T-cell (primary cell): ENCODE data around the gene ADCY5. TPM values are rescaled to one million over a fixed set of nuclear protein-coding genes. Genes with fewer than 3 reads are reported as not detected.

ENCODE experiments used
- ATAC-seq, 4 experiments: fragments of 200-7000 bp in 3 of 4; fragments of 150-1000 bp in 1 of 4; cut with Tn5 transposase; replicated peaks in 1 of 4; 1 replicate in 3 of 4; 2 replicates in 1 of 4; pipeline ENCODE4 v1.10.0; 2021; ENCODE audit warnings: moderate library complexity in 3 of 4, mild to moderate bottlenecking in 2 of 4, moderate number of reproducible peaks in 1 of 4
- CTCF ChIA-PET, 2 donors: fragments of 300-600 bp; sonication (Branson Sonifier 250); formaldehyde crosslinking; loops; one replicate each; lab custom pipeline; 2022; ENCODE audit warnings: antibody characterized with exemption in 2 of 2; lab: Charles Lee
- POLR2A ChIA-PET, 2 donors: fragments of 300-600 bp; sonication (Branson Sonifier 250); formaldehyde crosslinking; loops; one replicate each; lab custom pipeline; 2022; ENCODE audit warnings: antibody characterized with exemption in 2 of 2; lab: Charles Lee
- DNase-seq, 35 experiments: peaks; one replicate each; pipeline versions ENCODE4 v3.0.0 to v3.0.0-alpha.2; 2013 to 2023
- H3K27ac ChIP-seq: one replicate; pipeline ENCODE4 v1.5.1; 2013; ENCODE audit warnings: low read length
- H3K27me3 ChIP-seq, 2 experiments: replicated peaks in 1 of 2; 1 replicate in 1 of 2; 2 replicates in 1 of 2; pipeline versions ENCODE4 v1.6.1 to v1.7.0; 2013; ENCODE audit warnings: low read length in 1 of 2, mixed read lengths in 1 of 2; ENCODE audit not compliant: control insufficient read depth in 2 of 2, insufficient read depth in 2 of 2; ENCODE audit errors: extremely low read depth in 1 of 2
- H3K36me3 ChIP-seq, 2 donors: 1 replicate in 1 of 2; 2 replicates in 1 of 2; pipeline versions ENCODE4 v1.6.1 to v1.7.0; 2013; ENCODE audit warnings: low read length in 1 of 2; ENCODE audit not compliant: control insufficient read depth in 2 of 2, insufficient read depth in 1 of 2; ENCODE audit errors: extremely low read depth in 1 of 2
- H3K4me1 ChIP-seq, 2 experiments: 1 replicate in 1 of 2; 2 replicates in 1 of 2; pipeline versions ENCODE4 v1.6.1 to v1.7.0; 2013; ENCODE audit warnings: low read length in 2 of 2, mixed read lengths in 1 of 2; ENCODE audit not compliant: insufficient read depth in 2 of 2, control insufficient read depth in 1 of 2; ENCODE audit errors: extremely low read depth in 1 of 2
- H3K4me3 ChIP-seq, 2 donors: 1 replicate in 1 of 2; 2 replicates in 1 of 2; pipeline versions ENCODE4 v1.5.1 to v1.7.0; 2013; ENCODE audit warnings: mild to moderate bottlenecking in 2 of 2, low read length in 1 of 2, moderate library complexity in 1 of 2; ENCODE audit not compliant: control insufficient read depth in 1 of 2; ENCODE audit errors: extremely low read depth in 1 of 2
- H3K9me3 ChIP-seq: 2 replicates; pipeline ENCODE4 v1.7.0; 2013
- H3K27ac Mint-ChIP-seq, 2 donors: one replicate each; pipeline ENCODE4 v1.8.0; 2020 to 2021; ENCODE audit warnings: mild to moderate bottlenecking in 2 of 2, mixed read lengths in 2 of 2
- H3K27me3 Mint-ChIP-seq, 2 donors: one replicate each; pipeline ENCODE4 v1.8.0; 2021 to 2022; ENCODE audit warnings: mixed read lengths in 2 of 2
- H3K36me3 Mint-ChIP-seq: one replicate; pipeline ENCODE4 v1.8.0; 2021; ENCODE audit warnings: mixed read lengths
- H3K4me1 Mint-ChIP-seq, 3 donors: one replicate each; pipeline ENCODE4 v1.8.0; 2020 to 2022; ENCODE audit warnings: mixed read lengths in 3 of 3, mild to moderate bottlenecking in 1 of 3
- H3K4me3 Mint-ChIP-seq, 3 donors: one replicate each; pipeline ENCODE4 v1.8.0; 2020 to 2022; ENCODE audit warnings: mild to moderate bottlenecking in 3 of 3, mixed read lengths in 3 of 3, moderate library complexity in 3 of 3
- H3K9me3 Mint-ChIP-seq, 3 donors: one replicate each; pipeline ENCODE4 v1.8.0; 2020 to 2022; ENCODE audit warnings: mixed read lengths in 3 of 3
- WGBS: methylation state at CpG from one replicate; pipeline ENCODE4 v1.1.5; 2013; ENCODE audit warnings: missing lambda C conversion rate; ENCODE audit not compliant: insufficient coverage; 5-methylcytosine and 5-hydroxymethylcytosine counted together
- total RNA-seq, 35 experiments: library from RNA in 6 of 35; stranded (reverse) in 6 of 35; fragments of 120-200 nt in 1 of 35; gene quantifications; one replicate each; pipeline versions ENCODE4 v1.2.1 to v1.2.4 and lab custom pipeline; 2013 to 2026

The ADCY5 gene
- total RNA-seq, 5 donors from 2014 or later (not counting 1 experiment from before 2014, with no cell fraction given), result 0.23 TPM; not detected in 4

GRCh38 chr3:123486460-123486859 is 37.6 kb upstream of the ADCY5 start:
- no peak for ATAC-seq
- ChIA-PET CTCF (no interaction called here), POLR2A (no interaction called here)
- Histone ChIP-seq H3K4me1 (no peaks in the 10 kb centered on the region), H3K4me3 (no peak overlapping the region), H3K9me3 (no peaks in the 10 kb centered on the region), H3K27me3 (peaks cover 0 to 7% of the 10 kb centered on the region in 2 experiments), H3K36me3 (peaks cover 0 to 7% of the 10 kb centered on the region in 2 donors), H3K27ac (no peak overlapping the region)
- Mint-ChIP-seq H3K36me3 (peaks cover 5% of the 10 kb centered on the region), H3K27ac (no peak overlapping the region), H3K4me1 (no peaks in the 10 kb centered on the region), H3K9me3 (no peaks in the 10 kb centered on the region), H3K4me3 (no peak overlapping the region), H3K27me3 (peaks cover 4% of the 10 kb centered on the region in 2 donors)
- WGBS, result no CpG with 5 or more reads among the region's 7 CpGs
- no peak for DNase-seq

- POLR2A ChIA-PET, result no interaction called here
These were observed 36.7 kb upstream of the ADCY5 start for GRCh38 chr3:123485551-123485950.

GRCh38 chr3:123483146-123483545 is 34.3 kb upstream of the ADCY5 start:
- no peak overlapping the region for H3K4me3 Mint-ChIP-seq
- Histone ChIP-seq H3K9me3 (no peaks in the 10 kb centered on the region), H3K36me3 (no peaks in the 10 kb centered on the region), H3K4me3 (no peak overlapping the region), H3K27ac (no peak overlapping the region), H3K4me1 (no peaks in the 10 kb centered on the region), H3K27me3 (peaks cover 0 to 17% of the 10 kb centered on the region in 2 experiments)
- no peaks in the 10 kb centered on the region for H3K9me3 Mint-ChIP-seq
- ChIA-PET POLR2A (no interaction called here), CTCF (no interaction called here)
- no peak overlapping the region for H3K27ac Mint-ChIP-seq
- H3K4me1 Mint-ChIP-seq, result no peaks in the 10 kb centered on the region
- H3K36me3 Mint-ChIP-seq, result no peaks in the 10 kb centered on the region
- WGBS, result 92% methylated on average over 6 of the region's 6 CpGs
- no peak for DNase-seq
- H3K27me3 Mint-ChIP-seq, result peaks cover 14 to 19% of the 10 kb centered on the region in 2 donors
- no peak for ATAC-seq

More at GRCh38 chr3:123485551-123485950, 36.7 kb upstream of the ADCY5 start:
- DNase-seq (no peak), ATAC-seq (no peak)
- Mint-ChIP-seq H3K4me1 (no peaks in the 10 kb centered on the region), H3K36me3 (no peaks in the 10 kb centered on the region), H3K9me3 (no peaks in the 10 kb centered on the region), H3K27me3 (peaks cover 8 to 9% of the 10 kb centered on the region in 2 donors), H3K27ac (no peak overlapping the region), H3K4me3 (no peak overlapping the region)
- no peak overlapping the region for H3K4me3 ChIP-seq
- H3K27me3 ChIP-seq, result peaks cover 0 to 9% of the 10 kb centered on the region in 2 experiments
- no peak overlapping the region for H3K27ac ChIP-seq
- 87% methylated on average over 3 of the region's 4 CpGs for WGBS
- H3K36me3 ChIP-seq, result peaks cover 0 to 3% of the 10 kb centered on the region in 2 donors
- no peaks in the 10 kb centered on the region for H3K9me3 ChIP-seq
- H3K4me1 ChIP-seq, result no peaks in the 10 kb centered on the region
- CTCF ChIA-PET, result interaction anchor here in 1 of 2 donors (0.7 kb wide), 1 partner anchor 122 kb away, joined by 3 read pairs; no protein-coding TSS in a partner anchor

- no peak overlapping the region for H3K4me3 ChIP-seq
- DNase-seq, result no peak
- CTCF ChIA-PET, result interaction anchor here in 1 of 2 donors (0.6 kb wide), 1 partner anchor 842 kb away, joined by 5 read pairs; no protein-coding TSS in a partner anchor
- no peaks in the 10 kb centered on the region for H3K36me3 ChIP-seq
- Mint-ChIP-seq H3K27me3 (peaks cover 19 to 27% of the 10 kb centered on the region in 2 donors), H3K27ac (no peak overlapping the region), H3K4me3 (no peak overlapping the region), H3K9me3 (no peaks in the 10 kb centered on the region), H3K4me1 (no peaks in the 10 kb centered on the region), H3K36me3 (no peaks in the 10 kb centered on the region)
- no peak for ATAC-seq
- H3K27me3 ChIP-seq, result peaks cover 0 to 18% of the 10 kb centered on the region in 2 experiments
- POLR2A ChIA-PET, result no interaction called here
- H3K9me3 ChIP-seq, result no peaks in the 10 kb centered on the region
- WGBS, result 93% methylated on average over 2 of the region's 12 CpGs
- no peak overlapping the region for H3K27ac ChIP-seq
- no peaks in the 10 kb centered on the region for H3K4me1 ChIP-seq
These were observed 33.0 kb upstream of the ADCY5 start for GRCh38 chr3:123481722-123482457.

- H3K36me3 ChIP-seq, result no peaks in the 10 kb centered on the region
- WGBS, result 88% methylated on average over 7 of the region's 7 CpGs
- H3K36me3 Mint-ChIP-seq, result no peaks in the 10 kb centered on the region
- ChIA-PET POLR2A (no interaction called here), CTCF (no interaction called here)
- H3K4me1 Mint-ChIP-seq, result no peaks in the 10 kb centered on the region
- no peak overlapping the region for H3K4me3 ChIP-seq
- no peaks in the 10 kb centered on the region for H3K4me1 ChIP-seq
- ATAC-seq, result no peak
- H3K9me3 ChIP-seq, result no peaks in the 10 kb centered on the region
- no peak overlapping the region for H3K4me3 Mint-ChIP-seq
- H3K27me3 ChIP-seq, result peaks cover 0 to 22% of the 10 kb centered on the region in 2 experiments
- H3K27ac ChIP-seq, result no peak overlapping the region
- no peak for DNase-seq
- no peaks in the 10 kb centered on the region for H3K9me3 Mint-ChIP-seq
- peaks cover 26 to 33% of the 10 kb centered on the region in 2 donors for H3K27me3 Mint-ChIP-seq
- no peak overlapping the region for H3K27ac Mint-ChIP-seq
These were observed 32.2 kb upstream of the ADCY5 start for GRCh38 chr3:123481071-123481470.

GRCh38 chr3:123480428-123480827 is 31.5 kb upstream of the ADCY5 start:
- no peak overlapping the region for H3K4me3 ChIP-seq
- Mint-ChIP-seq H3K27me3 (peaks cover 26 to 35% of the 10 kb centered on the region in 2 donors), H3K4me3 (no peak overlapping the region), H3K4me1 (no peaks in the 10 kb centered on the region), H3K36me3 (no peaks in the 10 kb centered on the region), H3K27ac (no peak overlapping the region), H3K9me3 (no peaks in the 10 kb centered on the region)
- 18% methylated on average over 2 of the region's 4 CpGs for WGBS
- no peak overlapping the region for H3K27ac ChIP-seq
- ChIA-PET CTCF (no interaction called here), POLR2A (no interaction called here)
- no peaks in the 10 kb centered on the region for H3K4me1 ChIP-seq
- H3K36me3 ChIP-seq, result no peaks in the 10 kb centered on the region
- DNase-seq (no peak), ATAC-seq (no peak)
- peaks cover 0 to 28% of the 10 kb centered on the region in 2 experiments for H3K27me3 ChIP-seq
- H3K9me3 ChIP-seq, result no peaks in the 10 kb centered on the region
